Smooth muscle cell (in vitro differentiated cells): ENCODE measurements around the gene DCN. TPM values are rescaled to one million over a fixed set of nuclear protein-coding genes. Genes with fewer than 3 reads are reported as not detected.
A peak's percentile ranks its signal among the peaks of the same experiment; 100 is the strongest.

Source experiments
- DNase-seq: peaks from one replicate; lab custom pipeline; 2025; ENCODE audit not compliant: unreplicated experiment; lab: John Stamatoyannopoulos, UW
- H2AFZ ChIP-seq: fragments of 200-600 bp; sonication (generic); 2 replicates; pipeline ENCODE4 v1.6.0; 2016; ENCODE audit warnings: antibody characterized with exemption, low read depth, mild to moderate bottlenecking
- H3F3A ChIP-seq: fragments of 200-600 bp; sonication (generic); 2 replicates; pipeline ENCODE4 v1.6.0; 2017; ENCODE audit warnings: antibody characterized with exemption, low read depth
- H3K27ac ChIP-seq: fragments of 200-600 bp; sonication (generic); 2 replicates; pipeline ENCODE4 v1.5.1; 2016; ENCODE audit warnings: low read depth, mild to moderate bottlenecking
- H3K27me3 ChIP-seq: fragments of 200-600 bp; sonication (generic); 2 replicates; pipeline ENCODE4 v1.6.1; 2016; ENCODE audit warnings: low read depth, mild to moderate bottlenecking
- H3K36me3 ChIP-seq: fragments of 200-600 bp; sonication (generic); 2 replicates; pipeline ENCODE4 v1.5.1; 2016; ENCODE audit warnings: low read depth
- H3K4me1 ChIP-seq: fragments of 200-600 bp; sonication (generic); 2 replicates; pipeline ENCODE4 v1.5.1; 2016; ENCODE audit warnings: low read depth
- H3K4me2 ChIP-seq: fragments of 200-600 bp; sonication (generic); 2 replicates; pipeline ENCODE4 v1.6.0; 2016; ENCODE audit warnings: mild to moderate bottlenecking
- H3K4me3 ChIP-seq: fragments of 200-600 bp; sonication (generic); 2 replicates; pipeline ENCODE4 v1.5.1; 2016; ENCODE audit warnings: mild to moderate bottlenecking
- H3K79me2 ChIP-seq: fragments of 200-600 bp; sonication (generic); 2 replicates; pipeline ENCODE4 v1.6.0; 2016; ENCODE audit warnings: low read depth, mild to moderate bottlenecking
- H3K9ac ChIP-seq: fragments of 200-600 bp; sonication (generic); 2 replicates; pipeline ENCODE4 v1.6.0; 2016; ENCODE audit warnings: low read depth
- H3K9me3 ChIP-seq: fragments of 200-600 bp; sonication (generic); replicated peaks from 2 replicates; pipeline ENCODE4 v1.5.1; 2016; ENCODE audit warnings: low read depth
- H4K20me1 ChIP-seq: fragments of 200-600 bp; sonication (generic); 2 replicates; pipeline ENCODE4 v1.6.0; 2016; ENCODE audit warnings: low read depth
- CTCF ChIP-seq: fragments of 200-600 bp; sonication (generic); IDR thresholded peaks from 2 replicates; pipeline ENCODE4 v1.5.1; 2017; ENCODE audit warnings: borderline replicate concordance, mild to moderate bottlenecking, antibody characterized with exemption; ENCODE audit not compliant: insufficient read depth, poor library complexity, severe bottlenecking
- WGBS: methylation state at CpG from one replicate; pipeline ENCODE4 v1.1.7; 2016; ENCODE audit warnings: low lambda C conversion rate; 5-methylcytosine and 5-hydroxymethylcytosine counted together
- polyA plus RNA-seq: library from polyadenylated mRNA; unstranded; fragments of >200 nt; fragmentation: Nextera tagmentation; extraction: Ambion mirVana; gene quantifications from 2 replicates; pipeline ENCODE4 v1.2.1, GENCODE V29; 2016
- total RNA-seq: library from RNA; depleted of rRNA; stranded (reverse); fragments of >200 nt; gene quantifications from 2 replicates; pipeline ENCODE4 v1.2.3, GENCODE V29; 2014

The DCN gene
- total and polyA plus RNA-seq, 2 experiments from 2014 or later = 1,354 to 1,657 TPM

- no peaks in the 10 kb centered on the region for H3K36me3 ChIP-seq
- H3K9me3 ChIP-seq = no peaks in the 10 kb centered on the region
- peak overlapping the region; percentile 77 for H3K4me2 ChIP-seq
- no peak for DNase-seq
- 14% methylated on average over 1 of the region's 1 CpG for WGBS
- H3K9ac ChIP-seq = peak overlapping the region; percentile 45
- peaks cover 3% of the 10 kb centered on the region for H3K79me2 ChIP-seq
- TF ChIP-seq CTCF = no peak
- H3K27me3 ChIP-seq = no peaks in the 10 kb centered on the region
- H3K4me3 ChIP-seq = peak overlapping the region; percentile 16
- H4K20me1 ChIP-seq = no peaks in the 10 kb centered on the region
- H3F3A ChIP-seq = peaks cover 42% of the 10 kb centered on the region
- peak overlapping the region; percentile 93 for H3K27ac ChIP-seq
- peaks cover 30% of the 10 kb centered on the region for H3K4me1 ChIP-seq
- no peak overlapping the region for H2AFZ ChIP-seq
Observed at GRCh38 chr12:91140026-91140931, 42.3 kb downstream of the DCN start.

- Histone ChIP-seq H3K4me3 (peak overlapping the region; percentile 16), H3K27ac (peak overlapping the region; percentile 93), H3K9me3 (no peaks in the 10 kb centered on the region), H3K4me2 (peak overlapping the region; percentile 77), H3F3A (peaks cover 37% of the 10 kb centered on the region), H3K4me1 (peaks cover 32% of the 10 kb centered on the region), H3K79me2 (peaks cover 3% of the 10 kb centered on the region), H3K36me3 (no peaks in the 10 kb centered on the region), H3K9ac (peak overlapping the region; percentile 45), H2AFZ (peak overlapping the region; percentile 22), H3K27me3 (no peaks in the 10 kb centered on the region), H4K20me1 (no peaks in the 10 kb centered on the region)
- no peak for TF ChIP-seq CTCF
- 26% methylated on average over 2 of the region's 2 CpGs for WGBS
- DNase-seq = no peak
Observed at GRCh38 chr12:91139286-91139685, 43.3 kb downstream of the DCN start.

GRCh38 chr12:91138337-91138920 lies 44.2 kb downstream of the DCN start:
- peak overlapping the region; percentile 77 for H3K4me2 ChIP-seq
- H3K36me3 ChIP-seq = no peaks in the 10 kb centered on the region
- peaks cover 3% of the 10 kb centered on the region for H3K79me2 ChIP-seq
- H3K9ac ChIP-seq = peak overlapping the region; percentile 45
- H2AFZ ChIP-seq = peak overlapping the region; percentile 22
- no peak for TF ChIP-seq CTCF
- no peak for DNase-seq
- H3K9me3 ChIP-seq = no peaks in the 10 kb centered on the region
- H3K4me3 ChIP-seq = peak overlapping the region; percentile 16
- WGBS = 13% methylated on average over 1 of the region's 1 CpG
- H3K4me1 ChIP-seq = peaks cover 35% of the 10 kb centered on the region
- no peaks in the 10 kb centered on the region for H4K20me1 ChIP-seq
- H3F3A ChIP-seq = peaks cover 37% of the 10 kb centered on the region
- H3K27ac ChIP-seq = peak overlapping the region; percentile 93
- no peaks in the 10 kb centered on the region for H3K27me3 ChIP-seq
